ENCODE results near the gene CPNE7. TPM values are rescaled to one million over a fixed set of nuclear protein-coding genes. Genes with fewer than 3 reads are reported as not detected.

Gene CPNE7
- total RNA-seq, 1 donor from 2014 or later = 1.2 TPM

GRCh38 chr16:89541792-89542191, 33.8 kb upstream of the CPNE7 start:
- no peak for TF ChIP-seq CTCF (IDR thresholded peaks at IDR 0.05; ENCODE audit: unreplicated experiment)
- H3K27ac Mint-ChIP-seq = no peak overlapping the region

GRCh38 chr16:89544113-89544512, 31.4 kb upstream of the CPNE7 start:
- Mint-ChIP-seq H3K4me1 (no peaks in the 10 kb centered on the region), H3K27ac (no peak overlapping the region), H3K9me3 (no peaks in the 10 kb centered on the region), H3K27me3 (ENCODE audit: low read depth) (no peaks in the 10 kb centered on the region), H3K36me3 (peaks cover 26% of the 10 kb centered on the region), H3K4me3 (no peak overlapping the region)
- TF ChIP-seq CTCF (IDR thresholded peaks at IDR 0.05; ENCODE audit: unreplicated experiment) = no peak
- DNase-seq (ENCODE audit: low spot score in 2 of 2, unreplicated experiment in 2 of 2) = no peak

More at GRCh38 chr16:89541792-89542191, 33.8 kb upstream of the CPNE7 start:
- DNase-seq (ENCODE audit: low spot score in 2 of 2, unreplicated experiment in 2 of 2) = no peak
- Mint-ChIP-seq H3K27me3 (ENCODE audit: low read depth) (no peaks in the 10 kb centered on the region), H3K4me1 (no peaks in the 10 kb centered on the region), H3K4me3 (no peak overlapping the region), H3K9me3 (no peaks in the 10 kb centered on the region), H3K36me3 (peaks cover 17% of the 10 kb centered on the region)

- TF ChIP-seq CTCF (IDR thresholded peaks at IDR 0.05; ENCODE audit: unreplicated experiment) = no peak
- Mint-ChIP-seq H3K4me3 (no peak overlapping the region), H3K9me3 (no peaks in the 10 kb centered on the region), H3K36me3 (peaks cover 31% of the 10 kb centered on the region), H3K4me1 (no peaks in the 10 kb centered on the region), H3K27ac (no peak overlapping the region), H3K27me3 (ENCODE audit: low read depth) (no peaks in the 10 kb centered on the region)
- no peak for DNase-seq (ENCODE audit: low spot score in 2 of 2, unreplicated experiment in 2 of 2)
Observed at GRCh38 chr16:89544713-89545043, 30.9 kb upstream of the CPNE7 start.

GRCh38 chr16:89545044-89545830, 30.3 kb upstream of the CPNE7 start:
- Mint-ChIP-seq H3K36me3 (peaks cover 28% of the 10 kb centered on the region), H3K4me1 (no peaks in the 10 kb centered on the region), H3K27me3 (ENCODE audit: low read depth) (no peaks in the 10 kb centered on the region)

GRCh38 chr16:89545831-89546574, 29.6 kb upstream of the CPNE7 start:
- H3K9me3 Mint-ChIP-seq = no peaks in the 10 kb centered on the region
- no peaks in the 10 kb centered on the region for H3K27me3 Mint-ChIP-seq (ENCODE audit: low read depth)

More at GRCh38 chr16:89545044-89545830, 30.3 kb upstream of the CPNE7 start:
- TF ChIP-seq CTCF (IDR thresholded peaks at IDR 0.05; ENCODE audit: unreplicated experiment) = no peak
- Mint-ChIP-seq H3K27ac (no peak overlapping the region), H3K4me3 (no peak overlapping the region), H3K9me3 (no peaks in the 10 kb centered on the region)
- no peak for DNase-seq (ENCODE audit: low spot score in 2 of 2, unreplicated experiment in 2 of 2)

More at GRCh38 chr16:89545831-89546574, 29.6 kb upstream of the CPNE7 start:
- TF ChIP-seq CTCF (IDR thresholded peaks at IDR 0.05; ENCODE audit: unreplicated experiment) = no peak
- DNase-seq (ENCODE audit: low spot score in 2 of 2, unreplicated experiment in 2 of 2) = no peak
- peaks cover 26% of the 10 kb centered on the region for H3K36me3 Mint-ChIP-seq
- H3K4me3 Mint-ChIP-seq = no peak overlapping the region
- H3K27ac Mint-ChIP-seq = no peak overlapping the region
- no peaks in the 10 kb centered on the region for H3K4me1 Mint-ChIP-seq

All from mesothelial cell of epicardium (in vitro differentiated cells).